GM10266 (cell line): ENCODE results near the gene C1orf210.

Source experiments
- DNase-seq: peaks from one replicate; pipeline ENCODE4 v3.0.0; 2012; ENCODE audit errors: extremely low spot score
- CTCF ChIP-seq: IDR thresholded peaks from 2 replicates; pipeline ENCODE4 v1.5.1; 2012; ENCODE audit warnings: mild to moderate bottlenecking, low read depth; ENCODE audit not compliant: control insufficient read depth, insufficient read depth; ENCODE audit errors: missing control alignments

C1orf210 gene

GRCh38 chr1:43267818-43268425 lies 17.5 kb downstream of the C1orf210 start:
- DNase-seq: no peak
- TF ChIP-seq CTCF: no peak

GRCh38 chr1:43267291-43267805 lies 18.0 kb downstream of the C1orf210 start:
- no peak for DNase-seq

GRCh38 chr1:43266881-43267280 lies 18.5 kb downstream of the C1orf210 start:
- no peak for TF ChIP-seq CTCF

More at GRCh38 chr1:43267291-43267805, 18.0 kb downstream of the C1orf210 start:
- no peak for TF ChIP-seq CTCF

GRCh38 chr1:43265431-43265830 lies 19.9 kb downstream of the C1orf210 start:
- TF ChIP-seq CTCF: no peak
- no peak for DNase-seq

More at GRCh38 chr1:43266881-43267280, 18.5 kb downstream of the C1orf210 start:
- no peak for DNase-seq

- no peak for DNase-seq
- no peak for TF ChIP-seq CTCF
These were observed 27.0 kb downstream of the C1orf210 start for GRCh38 chr1:43258370-43258769.

- TF ChIP-seq CTCF: no peak
- DNase-seq: no peak
These were observed 28.5 kb downstream of the C1orf210 start for GRCh38 chr1:43256675-43257570.
